Measurements from ENCODE around the gene TIGD2.

TIGD2 gene

GRCh38 chr4:89164400-89164799 lies 53.1 kb downstream of the TIGD2 start:
- no peak for DNase-seq

Data from stimulated activated CD4-positive, alpha-beta T cell treated with anti-CD3 and anti-CD28 coated beads, Interleukin-2, amount 100 ng/mL, for 48 hours (primary cell).